Stimulated activated CD8-positive, alpha-beta memory T cell treated with anti-CD3 and anti-CD28 coated beads, Interleukin-12 subunit alpha, Interleukin-12 subunit beta, amount 100 ng/mL, for 4 hours (primary cell): ENCODE measurements around the gene GHRL.
"Not testable (repeated sequence)": the region's sequence is repeated elsewhere in the genome, so short reads cannot be mapped to it uniquely, and the experiment has no call there.

Experiments
- DNase-seq: peaks from one replicate; pipeline ENCODE4 v3.0.0-alpha.2; 2020; ENCODE audit warnings: low read depth

GHRL gene

DNA sequence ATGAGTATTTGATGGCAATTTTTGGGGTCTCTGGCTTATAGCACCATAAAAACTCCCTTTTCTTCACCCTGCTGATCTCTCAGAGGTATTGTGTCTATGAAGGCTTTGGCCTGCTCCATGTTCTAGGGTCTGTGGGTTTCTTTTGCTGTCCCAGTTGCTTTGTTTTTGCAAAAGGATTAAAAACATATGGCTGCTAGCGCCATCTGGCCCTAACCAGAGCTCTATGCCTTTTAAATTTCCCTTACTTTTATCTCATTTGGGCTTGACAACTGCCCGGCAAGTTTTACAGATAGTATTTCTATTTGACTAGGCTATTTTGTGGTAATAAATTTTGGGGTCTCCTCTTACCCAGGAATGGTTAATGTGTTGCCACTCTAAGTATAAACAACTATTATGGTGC is 6.4 kb upstream of the GHRL start:
- DNase-seq: no peak

DNA sequence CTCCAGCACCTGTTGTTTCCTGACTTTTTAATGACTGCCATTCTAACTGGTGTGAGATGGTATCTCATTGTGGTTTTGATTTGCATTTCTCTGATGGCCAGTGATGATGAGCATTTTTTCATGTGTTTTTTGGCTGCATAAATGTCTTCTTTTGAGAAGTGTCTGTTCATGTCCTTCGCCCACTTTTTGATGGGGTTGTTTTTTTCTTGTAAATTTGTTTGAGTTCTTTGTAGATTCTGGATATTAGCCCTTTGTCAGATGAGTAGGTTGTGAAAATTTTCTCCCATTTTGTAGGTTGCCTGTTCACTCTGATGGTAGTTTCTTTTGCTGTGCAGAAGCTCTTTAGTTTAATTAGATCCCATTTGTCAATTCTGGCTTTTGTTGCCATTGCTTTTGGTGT is 5.3 kb upstream of the GHRL start:
- not testable (repeated sequence) for DNase-seq

DNA sequence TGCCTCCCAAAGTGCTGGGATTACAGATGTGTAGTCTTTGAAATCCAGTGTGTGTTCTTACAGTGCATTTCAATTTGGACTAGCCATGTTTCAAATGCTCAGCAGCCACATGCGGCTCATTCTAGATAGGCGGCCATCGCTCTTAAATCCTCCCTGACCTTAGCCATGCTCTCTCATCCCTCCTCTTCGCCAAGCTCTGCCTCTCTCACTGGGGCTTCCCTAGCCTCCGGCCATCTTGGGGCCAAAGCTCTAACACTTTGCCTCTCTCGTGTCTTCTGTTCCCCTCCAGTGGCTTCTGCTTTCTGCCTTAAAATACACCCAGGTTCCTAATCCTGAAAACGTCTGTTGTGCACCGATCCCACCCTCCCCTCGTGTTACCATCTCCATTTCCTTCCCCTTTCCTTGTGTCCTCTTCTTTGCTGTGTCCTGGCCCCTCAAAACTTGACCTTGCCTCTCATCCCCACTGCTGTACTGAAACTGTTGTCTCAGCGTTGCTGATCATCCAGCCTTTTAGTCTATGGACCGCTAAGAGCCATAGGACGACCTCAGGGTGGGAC is 1.4 kb upstream of the GHRL start:
- DNase-seq: no peak

GRCh38 chr3:10291641-10292040 is 1.1 kb downstream of the GHRL start:
- DNase-seq: no peak

- no peak for DNase-seq
Measured at GRCh38 chr3:10290481-10291176, 2.1 kb downstream of the GHRL start.

GRCh38 chr3:10289787-10290355 is 2.9 kb downstream of the GHRL start:
- DNase-seq: no peak

GRCh38 chr3:10289077-10289476 is 3.7 kb downstream of the GHRL start:
- no peak for DNase-seq

GRCh38 chr3:10288575-10288960 is 4.2 kb downstream of the GHRL start:
- no peak for DNase-seq

- no peak for DNase-seq
Measured at GRCh38 chr3:10287936-10288574, 4.7 kb downstream of the GHRL start.

GRCh38 chr3:10286596-10287295 is 6.0 kb downstream of the GHRL start:
- no peak for DNase-seq

DNA sequence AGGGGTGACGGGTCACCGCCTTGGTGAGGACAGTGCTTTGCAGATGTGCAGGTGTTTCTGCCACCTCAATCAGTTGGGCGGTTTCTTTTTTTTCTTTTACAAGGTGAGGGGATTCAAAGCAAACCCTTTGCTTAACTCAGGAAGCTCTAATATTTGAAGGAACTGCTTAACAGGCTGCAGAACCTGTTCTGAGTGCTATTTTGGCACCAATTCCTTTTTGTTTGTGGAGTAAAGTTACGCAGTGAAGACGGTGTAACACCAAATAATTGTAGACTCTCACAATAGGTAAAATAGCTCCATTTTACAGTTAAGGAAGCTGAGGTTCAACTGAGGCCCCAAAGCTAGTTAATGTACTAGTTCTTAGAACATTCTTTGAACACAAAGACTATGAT is 6.6 kb downstream of the GHRL start:
- no peak for DNase-seq

DNA sequence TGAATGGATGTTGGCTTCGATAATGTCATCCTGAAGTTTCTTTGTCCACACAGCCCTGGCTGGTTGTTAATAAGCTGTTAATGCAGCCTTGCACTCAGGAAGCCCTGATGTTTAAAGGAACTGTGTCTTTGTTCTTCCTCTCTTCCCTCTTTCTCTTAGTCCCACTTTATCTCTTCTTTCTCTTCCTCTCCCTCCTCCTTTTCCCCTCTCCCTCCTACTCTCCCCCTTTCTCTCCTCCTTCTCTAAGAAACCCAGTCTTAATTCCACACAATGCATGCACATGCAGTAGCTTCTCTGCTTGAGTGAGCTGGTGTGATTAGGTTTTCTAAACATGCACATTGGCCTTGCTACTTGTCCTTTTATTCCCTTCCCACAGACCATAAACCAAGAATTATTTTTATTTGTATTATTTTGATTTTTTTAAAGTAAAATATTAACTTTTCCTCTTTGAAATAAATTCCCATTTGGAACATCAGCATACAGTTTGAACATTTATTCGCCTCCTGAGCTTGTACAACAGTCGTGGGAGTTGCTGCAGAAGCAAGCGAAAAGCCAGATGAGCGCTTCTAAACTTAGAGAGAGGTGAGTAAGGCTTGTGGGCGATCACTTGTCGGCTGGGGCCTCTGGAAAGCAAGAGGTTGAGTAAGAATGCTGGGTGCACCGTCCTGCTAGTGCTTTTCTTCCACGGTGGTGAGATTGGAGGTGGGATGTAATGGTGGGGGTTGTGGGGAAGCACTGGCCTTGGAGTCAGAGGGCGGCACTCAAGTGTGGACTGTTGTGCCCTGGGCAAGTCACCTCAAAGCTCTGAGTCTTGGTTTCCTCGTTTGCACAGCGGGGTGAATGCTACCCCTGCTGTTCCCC is 7.2 kb downstream of the GHRL start:
- no peak for DNase-seq

- no peak for DNase-seq
Measured at GRCh38 chr3:10284496-10284895, 8.3 kb downstream of the GHRL start.

- no peak for DNase-seq
Measured at GRCh38 chr3:10283638-10284037, 9.1 kb downstream of the GHRL start.

DNA sequence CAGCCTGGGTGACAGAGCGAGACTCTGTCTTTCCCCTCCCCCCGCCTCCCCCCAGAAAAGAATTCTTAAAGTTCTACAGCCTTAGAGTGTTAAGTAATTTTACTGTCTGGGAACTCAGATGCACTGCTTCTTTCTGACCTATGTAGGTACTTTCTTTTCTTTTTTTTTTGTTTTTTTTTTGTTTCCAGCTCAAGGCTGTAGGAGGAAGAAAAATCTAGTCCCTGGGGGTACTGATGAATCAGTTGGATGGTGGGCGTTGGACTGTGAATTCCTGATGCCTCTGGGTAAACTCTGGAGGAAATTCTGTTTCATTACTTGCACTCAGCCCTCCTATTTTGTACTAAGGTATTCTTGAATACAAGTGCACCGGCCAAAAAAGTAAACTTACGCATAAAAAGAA is 10.8 kb downstream of the GHRL start:
- no peak for DNase-seq

DNA sequence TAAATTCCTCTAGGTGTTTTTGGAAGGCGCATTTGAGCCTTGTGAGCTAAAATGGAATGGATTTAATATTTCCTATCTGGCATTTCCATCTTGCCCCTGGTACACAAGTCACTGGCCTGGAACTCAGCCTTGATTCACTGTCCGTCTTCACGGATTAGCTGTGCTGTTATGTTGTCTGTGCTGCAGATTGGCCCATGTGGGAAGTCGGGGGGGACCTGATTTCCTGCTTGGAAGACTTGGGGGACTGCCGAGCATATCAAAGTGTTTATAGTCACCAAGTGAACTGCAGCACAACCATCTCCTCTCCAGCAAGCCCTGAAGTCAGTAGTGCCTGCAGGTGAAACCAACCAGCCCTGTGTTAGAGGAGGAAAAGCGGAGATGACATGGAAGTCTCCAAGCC is 12.2 kb downstream of the GHRL start:
- no peak for DNase-seq

- DNase-seq: no peak
Measured at GRCh38 chr3:10280177-10280529, 12.6 kb downstream of the GHRL start.

- no peak for DNase-seq
Measured at GRCh38 chr3:10279384-10280176, 13.2 kb downstream of the GHRL start.

GRCh38 chr3:10278501-10278900 is 14.2 kb downstream of the GHRL start:
- no peak for DNase-seq

- no peak for DNase-seq
Measured at GRCh38 chr3:10277115-10277625, 15.6 kb downstream of the GHRL start.

DNA sequence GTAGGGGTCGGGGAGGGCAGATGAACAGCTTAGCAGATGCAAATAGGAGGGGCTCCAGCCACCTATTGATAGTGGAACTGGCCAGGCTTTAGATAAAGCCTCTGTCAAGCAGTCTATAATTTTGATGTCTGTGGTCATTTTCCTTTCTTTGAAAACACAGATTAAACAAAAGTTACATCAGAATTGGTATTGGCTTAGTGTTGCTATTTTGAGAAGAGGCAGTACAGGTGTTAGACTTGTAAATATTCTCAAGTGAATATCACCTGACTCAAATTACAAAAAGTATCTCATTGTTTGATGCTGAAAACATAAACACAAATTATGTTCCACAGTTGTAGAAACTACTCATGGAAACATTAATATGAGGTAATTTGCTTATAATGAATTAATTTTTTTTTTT is 18.1 kb downstream of the GHRL start:
- no peak for DNase-seq
